K562 (cell line): ENCODE measurements around the gene SIGLEC6. TPM values are rescaled to one million over a fixed set of nuclear protein-coding genes. Genes with fewer than 3 reads are reported as not detected.

ENCODE experiments used
- BDP1 ChIP-seq: IDR thresholded peaks from 3 replicates; pipeline ENCODE4 v1.6.1; 2011; ENCODE audit not compliant: insufficient read length, insufficient read depth
- BRD4 ChIP-seq: fragments of 200-600 bp; sonication (generic); IDR thresholded peaks from 2 replicates; pipeline ENCODE4 v1.6.1; 2017; ENCODE audit warnings: inconsistent platforms
- DLX4 ChIP-seq: fragments of 250-450 bp; sonication (Bioruptor Pico); IDR thresholded peaks from 2 replicates; pipeline ENCODE4 v1.6.1; 2021; ENCODE audit warnings: mild to moderate bottlenecking
- GABPA ChIP-seq: fragments of 200-800 bp; sonication (Bioruptor generic); conservative IDR thresholded peaks from 2 replicates; pipeline ENCODE4 v1.6.1; 2016; ENCODE audit warnings: low read depth, missing genetic modification characterization, missing compliant biosample characterization
- HES1 ChIP-seq: fragments of 450-650 bp; IDR thresholded peaks from 2 replicates; pipeline ENCODE4 v1.6.1; 2016; ENCODE audit warnings: low read depth, mild to moderate bottlenecking, moderate library complexity
- HIVEP1 ChIP-seq: fragments of 250-450 bp; sonication (Bioruptor Pico); IDR thresholded peaks from 2 replicates; pipeline ENCODE4 v1.4.0; 2020; ENCODE audit warnings: mild to moderate bottlenecking
- HNRNPL ChIP-seq: fragments of 200-400 bp; formaldehyde crosslinking; IDR thresholded peaks from 2 replicates; pipeline ENCODE4 v1.6.1; 2017; ENCODE audit warnings: low read depth, mild to moderate bottlenecking, low read length
- HSF4 ChIP-seq: fragments of 250-450 bp; sonication (Bioruptor Pico); IDR thresholded peaks from 2 replicates; pipeline ENCODE4 v2.1.2; 2022; ENCODE audit warnings: mild to moderate bottlenecking, moderate library complexity, borderline replicate concordance
- MECOM ChIP-seq: fragments of 250-450 bp; sonication (Bioruptor Pico); IDR thresholded peaks from 2 replicates; pipeline ENCODE4 v1.8.0; 2022; ENCODE audit warnings: inconsistent platforms
- MXI1 ChIP-seq: IDR thresholded peaks from 2 replicates; pipeline ENCODE4 v1.6.1; 2011; ENCODE audit warnings: low read depth, mild to moderate bottlenecking, improper control_type of control experiment, low read length
- NFIC ChIP-seq: fragments of 450-650 bp; IDR thresholded peaks from 2 replicates; pipeline ENCODE4 v1.6.1; 2017; ENCODE audit warnings: mild to moderate bottlenecking, inconsistent platforms
- PHB2 ChIP-seq: fragments of 450-650 bp; IDR thresholded peaks from 2 replicates; pipeline ENCODE4 v1.6.1; 2017; ENCODE audit warnings: low read depth
- RBM22 ChIP-seq: fragments of 200-400 bp; formaldehyde crosslinking; IDR thresholded peaks from 2 replicates; pipeline ENCODE4 v1.6.1; 2018; ENCODE audit warnings: low read length, low read depth; ENCODE audit not compliant: poor library complexity, severe bottlenecking
- STAG1 ChIP-seq: sonication (generic); formaldehyde crosslinking; IDR thresholded peaks from 2 replicates; pipeline ENCODE4 v1.5.0; 2020; ENCODE audit warnings: missing genetic modification reagents, borderline replicate concordance
- TAF15 ChIP-seq: fragments of 200-400 bp; formaldehyde crosslinking; IDR thresholded peaks from 2 replicates; pipeline ENCODE4 v1.6.1; 2017; ENCODE audit warnings: mild to moderate bottlenecking, low read depth, low read length, moderate library complexity
- TCF3 ChIP-seq: sonication (generic); formaldehyde crosslinking; IDR thresholded peaks from 2 replicates; pipeline ENCODE4 v1.4.0; 2020; ENCODE audit warnings: mild to moderate bottlenecking, missing genetic modification reagents
- TSC22D4 ChIP-seq: fragments of 450-650 bp; IDR thresholded peaks from 2 replicates; pipeline ENCODE4 v1.6.1; 2016; ENCODE audit warnings: missing genetic modification characterization, missing biosample characterization, control low read depth
- USF2 ChIP-seq: sonication (generic); formaldehyde crosslinking; IDR thresholded peaks from 2 replicates; pipeline ENCODE4 v1.5.0; 2020; ENCODE audit warnings: missing genetic modification reagents
- ZBTB2 ChIP-seq: fragments of 450-650 bp; IDR thresholded peaks from 2 replicates; pipeline ENCODE4 v1.6.1; 2016; ENCODE audit warnings: antibody characterized with exemption
- ZNF668 ChIP-seq: fragments of 250-450 bp; sonication (Bioruptor Pico); IDR thresholded peaks from 2 replicates; pipeline ENCODE4 v1.8.0; 2022; ENCODE audit warnings: mild to moderate bottlenecking, inconsistent platforms
- ZNF785 ChIP-seq: fragments of 250-450 bp; sonication (Bioruptor Pico); IDR thresholded peaks from 2 replicates; pipeline ENCODE4 v1.4.0; 2020; ENCODE audit warnings: mild to moderate bottlenecking
- polyA plus RNA-seq, 8 experiments: library from polyadenylated mRNA; depleted of rRNA in 4 of 8; stranded (reverse) in 5 of 8; unstranded in 3 of 8; fragments of >200 nt; fragmentation: Nextera tagmentation in 2 of 8; fragmentation: Illumina TruSeq in 1 of 8; extraction: Ambion mirVana in 2 of 8; extraction: Trizol in 1 of 8; gene quantifications; 2 replicates each; pipeline versions ENCODE4 v1.2.1 to v1.2.3, GENCODE V29; 2011 to 2014; ENCODE audit warnings: inconsistent platforms in 1 of 8, missing spikeins in 1 of 8
- total RNA-seq, 7 experiments: library from RNA; depleted of rRNA in 6 of 7; stranded (reverse); fragments of >200 nt in 6 of 7; fragmentation: Illumina TruSeq in 2 of 7; extraction: Trizol in 2 of 7; gene quantifications; 2 replicates each; pipeline versions ENCODE4 v1.2.1 to v1.2.3, GENCODE V29; 2011 to 2021; ENCODE audit warnings: low replicate concordance in 1 of 7
- TF ChIP-seq, protein P1 (sequence below): fragments of 250-450 bp; sonication (Bioruptor Pico); IDR thresholded peaks from 2 replicates; pipeline ENCODE4 v1.8.0; 2022; ENCODE audit warnings: moderate library complexity, mild to moderate bottlenecking, inconsistent platforms
- TF ChIP-seq, protein P2 (sequence below): fragments of 250-450 bp; sonication (Bioruptor Pico); IDR thresholded peaks from 2 replicates; pipeline ENCODE4 v1.4.0; 2020

The SIGLEC6 gene
- total and polyA plus RNA-seq, 9 of the 15 experiments (the other 6 are each of a cell fraction or from before 2014, with no cell fraction given), result 0.03 to 17.5 (median 0.71) TPM

DNA sequence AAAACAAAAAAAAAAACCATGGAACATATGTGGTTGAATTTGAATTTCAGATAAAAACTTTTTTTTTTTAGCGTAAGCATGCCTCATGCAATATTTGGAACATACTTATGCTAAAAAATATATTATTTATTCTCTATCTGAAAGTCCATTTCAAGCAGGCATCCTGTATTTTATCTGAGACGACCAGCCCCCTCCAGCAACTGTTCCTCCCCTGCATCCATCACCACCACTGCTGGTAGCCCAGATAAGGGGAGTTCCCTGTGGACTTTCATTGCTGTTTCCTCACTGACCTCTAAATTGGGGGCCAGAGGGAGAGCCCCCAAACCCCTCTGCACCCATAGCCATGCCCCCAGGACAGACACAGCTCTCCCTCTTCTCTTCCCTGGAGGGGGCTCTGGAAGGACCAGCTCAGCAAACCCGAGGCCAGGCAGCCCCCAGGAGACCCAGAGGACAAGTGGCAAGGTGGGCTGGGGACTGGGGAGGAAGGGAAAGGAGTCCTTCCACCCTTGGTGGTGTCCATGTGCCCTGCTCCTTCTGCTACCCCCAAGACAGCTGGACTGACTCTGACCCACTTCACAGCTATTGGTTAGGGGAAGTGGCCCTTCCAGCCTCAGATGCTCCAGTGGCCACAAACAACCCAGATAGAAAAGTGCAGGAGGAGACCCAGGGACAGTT lies 23.3 kb downstream of the SIGLEC6 start (continued):
- TF ChIP-seq, protein P1, sequence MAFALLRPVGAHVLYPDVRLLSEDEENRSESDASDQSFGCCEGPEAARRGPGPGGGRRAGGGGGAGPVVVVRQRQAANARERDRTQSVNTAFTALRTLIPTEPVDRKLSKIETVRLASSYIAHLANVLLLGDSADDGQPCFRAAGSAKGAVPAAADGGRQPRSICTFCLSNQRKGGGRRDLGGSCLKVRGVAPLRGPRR (CRISPR knock-in tag), result no peak
- TF ChIP-seq STAG1 (CRISPR knock-in tag) (no peak), NFIC (peak; percentile 90), RBM22 (no peak), HES1 (peak; percentile 62; the same call in 1 of the 2 replicates), PHB2 (peak; percentile 94), BRD4 (no peak), HNRNPL (no peak), TCF3 (CRISPR knock-in tag) (peak; percentile 98), ZNF785 (CRISPR knock-in tag) (no peak), USF2 (CRISPR knock-in tag) (no peak), MXI1 (no peak; the same call in 1 of the 2 replicates), ZBTB2 (0 out of 2 replicates have a peak, but pooled peaks have one; percentile 79), GABPA (tag) (peak; percentile 31; the same call in 1 of the 2 replicates), ZNF668 (CRISPR knock-in tag) (no peak), DLX4 (CRISPR knock-in tag) (no peak), MECOM (no peak), TAF15 (no peak), BDP1 (no peak), TSC22D4 (tag) (no peak), HSF4 (CRISPR knock-in tag) (no peak), HIVEP1 (CRISPR knock-in tag) (no peak)
- TF ChIP-seq, protein P2, sequence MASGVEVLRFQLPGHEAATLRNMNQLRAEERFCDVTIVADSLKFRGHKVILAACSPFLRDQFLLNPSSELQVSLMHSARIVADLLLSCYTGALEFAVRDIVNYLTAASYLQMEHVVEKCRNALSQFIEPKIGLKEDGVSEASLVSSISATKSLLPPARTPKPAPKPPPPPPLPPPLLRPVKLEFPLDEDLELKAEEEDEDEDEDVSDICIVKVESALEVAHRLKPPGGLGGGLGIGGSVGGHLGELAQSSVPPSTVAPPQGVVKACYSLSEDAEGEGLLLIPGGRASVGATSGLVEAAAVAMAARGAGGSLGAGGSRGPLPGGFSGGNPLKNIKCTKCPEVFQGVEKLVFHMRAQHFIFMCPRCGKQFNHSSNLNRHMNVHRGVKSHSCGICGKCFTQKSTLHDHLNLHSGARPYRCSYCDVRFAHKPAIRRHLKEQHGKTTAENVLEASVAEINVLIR (CRISPR knock-in tag), result 0 out of 2 replicates have a peak, but pooled peaks have one; percentile 10
